CD14-positive monocyte (primary cell): Measurements from ENCODE around the gene TJAP1. TPM values are rescaled to one million over a fixed set of nuclear protein-coding genes. Genes with fewer than 3 reads are reported as not detected.

Experiments
- DNase-seq, 3 donors: peaks; one replicate each; pipeline ENCODE4 v3.0.0-alpha.2; 2011 to 2022
- H2AFZ ChIP-seq: 2 replicates; pipeline ENCODE4 v1.6.0; 2012; ENCODE audit warnings: mild to moderate bottlenecking, low read depth, low read length, inconsistent platforms; ENCODE audit not compliant: insufficient read depth, poor library complexity, severe bottlenecking
- H3K27ac ChIP-seq, 2 donors: 1 replicate in 1 of 2; 2 replicates in 1 of 2; pipeline ENCODE4 v1.5.1; 2012 to 2013; ENCODE audit warnings: low read length in 2 of 2, control low read depth in 1 of 2, inconsistent platforms in 1 of 2, low read depth in 1 of 2, mild to moderate bottlenecking in 1 of 2
- H3K27me3 ChIP-seq, 2 donors: one replicate each; pipeline versions ENCODE4 v1.6.0 to v1.6.1; 2011 to 2013; ENCODE audit warnings: low read length in 2 of 2; ENCODE audit not compliant: control insufficient read depth in 2 of 2, insufficient read depth in 2 of 2
- H3K36me3 ChIP-seq, 2 donors: replicated peaks in 1 of 2; 1 replicate in 1 of 2; 2 replicates in 1 of 2; pipeline versions ENCODE4 v1.5.1 to v1.6.1; 2012 to 2013; ENCODE audit warnings: low read length in 2 of 2, control low read depth in 1 of 2, inconsistent platforms in 1 of 2, mild to moderate bottlenecking in 1 of 2; ENCODE audit not compliant: insufficient read depth in 2 of 2, control insufficient read depth in 1 of 2
- H3K4me1 ChIP-seq, 2 donors: 1 replicate in 1 of 2; 2 replicates in 1 of 2; pipeline versions ENCODE4 v1.5.1 to v1.6.1; 2012 to 2013; ENCODE audit warnings: low read length in 2 of 2, control low read depth in 1 of 2, inconsistent platforms in 1 of 2, mild to moderate bottlenecking in 1 of 2, moderate library complexity in 1 of 2; ENCODE audit not compliant: insufficient read depth in 2 of 2, control insufficient read depth in 1 of 2
- H3K4me2 ChIP-seq: replicated peaks from 2 replicates; pipeline ENCODE3; 2012; ENCODE audit warnings: low read length, moderate library complexity, mild to moderate bottlenecking; ENCODE audit not compliant: poor library complexity, severe bottlenecking; ENCODE audit errors: extremely low read depth
- H3K4me3 ChIP-seq, 3 experiments: fragments of 200-600 bp in 1 of 3; sonication (generic) in 1 of 3; replicated peaks in 1 of 3; 1 replicate in 2 of 3; 2 replicates in 1 of 3; pipeline ENCODE4 v1.5.1; 2011 to 2013; ENCODE audit warnings: low read length in 3 of 3, mild to moderate bottlenecking in 3 of 3, control low read depth in 2 of 3, low read depth in 2 of 3, inconsistent platforms in 1 of 3, moderate library complexity in 1 of 3
- H3K79me2 ChIP-seq: 2 replicates; pipeline ENCODE4 v1.6.0; 2012; ENCODE audit warnings: mild to moderate bottlenecking, control low read depth, inconsistent platforms, low read length, moderate library complexity; ENCODE audit not compliant: insufficient read depth
- H3K9ac ChIP-seq: 2 replicates; pipeline ENCODE4 v1.6.0; 2017; ENCODE audit warnings: low read length, mild to moderate bottlenecking; ENCODE audit not compliant: insufficient read depth, poor library complexity, severe bottlenecking
- H3K9me3 ChIP-seq, 2 donors: replicated peaks in 1 of 2; 1 replicate in 1 of 2; 2 replicates in 1 of 2; pipeline versions ENCODE4 v1.5.1 to v1.6.1; 2012 to 2013; ENCODE audit warnings: low read length in 2 of 2, control low read depth in 1 of 2; ENCODE audit not compliant: control insufficient read depth in 1 of 2, insufficient read depth in 1 of 2
- H4K20me1 ChIP-seq: 2 replicates; pipeline ENCODE4 v1.6.0; 2012; ENCODE audit warnings: mild to moderate bottlenecking, low read length, control low read depth, moderate library complexity; ENCODE audit not compliant: insufficient read depth
- H3K27ac Mint-ChIP-seq, 7 donors: one replicate each; pipeline ENCODE4 v1.8.0; 2020; ENCODE audit warnings: mild to moderate bottlenecking in 7 of 7, mixed read lengths in 7 of 7, moderate library complexity in 6 of 7, inconsistent platforms in 2 of 7
- H3K27me3 Mint-ChIP-seq, 3 donors: one replicate each; pipeline ENCODE4 v1.8.0; 2021 to 2022; ENCODE audit warnings: low read depth in 3 of 3, mild to moderate bottlenecking in 3 of 3, mixed read lengths in 3 of 3, moderate library complexity in 3 of 3, inconsistent platforms in 1 of 3
- H3K36me3 Mint-ChIP-seq, 2 donors: one replicate each; pipeline ENCODE4 v1.8.0; 2020; ENCODE audit warnings: mixed read lengths in 2 of 2, inconsistent platforms in 1 of 2, mild to moderate bottlenecking in 1 of 2
- H3K4me1 Mint-ChIP-seq: one replicate; pipeline ENCODE4 v1.8.0; 2020; ENCODE audit warnings: mild to moderate bottlenecking, mixed read lengths
- H3K4me3 Mint-ChIP-seq, 2 donors: one replicate each; pipeline ENCODE4 v1.8.0; 2020; ENCODE audit warnings: mild to moderate bottlenecking in 2 of 2, mixed read lengths in 2 of 2, moderate library complexity in 1 of 2
- H3K9me3 Mint-ChIP-seq, 7 donors: one replicate each; pipeline ENCODE4 v1.8.0; 2020 to 2022; ENCODE audit warnings: mixed read lengths in 7 of 7, mild to moderate bottlenecking in 6 of 7, moderate library complexity in 6 of 7, inconsistent platforms in 2 of 7
- CTCF ChIP-seq: fragments of 200-600 bp; IDR thresholded peaks from one replicate; pipeline ENCODE4 v1.8.0; 2022; ENCODE audit warnings: antibody characterized with exemption, mild to moderate bottlenecking
- WGBS: methylation state at CpG from one replicate; pipeline ENCODE4 v1.1.5; 2013; ENCODE audit warnings: missing lambda C conversion rate; ENCODE audit not compliant: insufficient coverage; 5-methylcytosine and 5-hydroxymethylcytosine counted together
- intact Hi-C, 2 donors: fragments of 100-400 bp; cut with micrococcal nuclease; formaldehyde crosslinking; loops; one replicate each; pipeline versions ENCODE4 v1.15.0 to v1.15.1; 2023
- polyA plus RNA-seq, 3 donors: library from polyadenylated mRNA; depleted of rRNA in 1 of 3; unstranded in 2 of 3; stranded (reverse) in 1 of 3; fragments of 300-500 nt in 2 of 3; fragments of >200 nt in 1 of 3; fragmentation: Illumina TruSeq in 2 of 3; gene quantifications; 1 replicate in 2 of 3; 2 replicates in 1 of 3; pipeline ENCODE4 v1.2.3, GENCODE V29; 2012 to 2021

The TJAP1 gene
- polyA plus RNA-seq, 3 donors = 3.2 to 43.4 (median 3.2) TPM

GRCh38 chr6:43504756-43505593 lies 27.6 kb downstream of the TJAP1 start:
- H2AFZ ChIP-seq = no peak overlapping the region
- H3K27ac ChIP-seq = no peak overlapping the region
- Mint-ChIP-seq H3K4me1 (peaks cover 16% of the 10 kb centered on the region), H3K36me3 (peaks cover 61 to 67% of the 10 kb centered on the region in 2 donors), H3K27me3 (peaks cover 21 to 28% (median 22%) of the 10 kb centered on the region in 3 donors), H3K9me3 (peaks cover 0 to 16% (median 0%) of the 10 kb centered on the region in 7 donors), H3K27ac (peak overlapping the region in 1 of 7 donors; percentile 18), H3K4me3 (no peak overlapping the region)
- H3K9me3 ChIP-seq = peaks cover 0 to 3% of the 10 kb centered on the region in 2 donors
- H3K4me3 ChIP-seq = no peak overlapping the region
- peaks cover 5% of the 10 kb centered on the region for H4K20me1 ChIP-seq
- no peaks in the 10 kb centered on the region for H3K79me2 ChIP-seq
- 99% methylated on average over 11 of the region's 26 CpGs for WGBS
- TF ChIP-seq CTCF = no peak
- H3K4me2 ChIP-seq = no peak overlapping the region
- no peak for DNase-seq
- H3K4me1 ChIP-seq = peaks cover 13 to 18% of the 10 kb centered on the region in 2 donors
- peaks cover 11 to 27% of the 10 kb centered on the region in 2 donors for H3K27me3 ChIP-seq
- H3K9ac ChIP-seq = no peak overlapping the region
- peaks cover 52 to 64% of the 10 kb centered on the region in 2 donors for H3K36me3 ChIP-seq
- intact Hi-C loops = loop anchor here in 1 of 2 donors (5.0 to 10.0 kb wide), 2 partner anchors 150 to 243 kb away; no protein-coding TSS in a partner anchor

GRCh38 chr6:43505718-43506117 lies 28.3 kb downstream of the TJAP1 start:
- Mint-ChIP-seq H3K27me3 (peaks cover 22 to 36% (median 25%) of the 10 kb centered on the region in 3 donors), H3K4me3 (no peak overlapping the region), H3K9me3 (peaks cover 0 to 16% (median 0%) of the 10 kb centered on the region in 7 donors), H3K36me3 (peaks cover 54 to 60% of the 10 kb centered on the region in 2 donors), H3K27ac (no peak overlapping the region), H3K4me1 (peaks cover 19% of the 10 kb centered on the region)
- peaks cover 18 to 24% of the 10 kb centered on the region in 2 donors for H3K4me1 ChIP-seq
- peaks cover 9% of the 10 kb centered on the region for H4K20me1 ChIP-seq
- no peak overlapping the region for H3K4me3 ChIP-seq
- peaks cover 11 to 27% of the 10 kb centered on the region in 2 donors for H3K27me3 ChIP-seq
- DNase-seq = no peak
- peaks cover 45 to 57% of the 10 kb centered on the region in 2 donors for H3K36me3 ChIP-seq
- 90% methylated on average over 4 of the region's 6 CpGs for WGBS
- no peaks in the 10 kb centered on the region for H3K79me2 ChIP-seq
- H3K9me3 ChIP-seq = peaks cover 0 to 3% of the 10 kb centered on the region in 2 donors
- peak overlapping the region in 1 of 2 donors; percentile 34 for H3K27ac ChIP-seq
- no peak overlapping the region for H3K9ac ChIP-seq
- TF ChIP-seq CTCF = no peak
- no peak overlapping the region for H2AFZ ChIP-seq
- no peak overlapping the region for H3K4me2 ChIP-seq
- intact Hi-C loops = loop anchor here (1.0 to 10.0 kb wide), 5 partner anchors 51 to 243 kb away; partner anchors contain the start of gene DLK2 (in 1 of the 2)
